Sigmoid colon (tissue), 4 donors: Measurements from ENCODE around the gene UBAP1L.

ENCODE experiments used
- EP300 ChIP-seq, 4 donors: sonication (generic); formaldehyde crosslinking; IDR thresholded peaks; one replicate each; pipeline ENCODE4 v1.6.1; 2017; ENCODE audit warnings: antibody characterized with exemption in 4 of 4
- POLR2AphosphoS5 ChIP-seq, 4 donors: sonication (generic); formaldehyde crosslinking; IDR thresholded peaks; one replicate each; pipeline ENCODE4 v1.6.1; 2017; ENCODE audit warnings: antibody characterized with exemption in 4 of 4
- TF ChIP-seq, protein P1 (sequence below), 4 experiments: fragments of 450-650 bp in 3 of 4; fragments of 200-600 bp in 1 of 4; IDR thresholded peaks; one replicate each; pipeline ENCODE4 v1.5.1; 2016 to 2019; ENCODE audit warnings: antibody characterized with exemption in 4 of 4, mild to moderate bottlenecking in 3 of 4, moderate library complexity in 2 of 4

DNA sequence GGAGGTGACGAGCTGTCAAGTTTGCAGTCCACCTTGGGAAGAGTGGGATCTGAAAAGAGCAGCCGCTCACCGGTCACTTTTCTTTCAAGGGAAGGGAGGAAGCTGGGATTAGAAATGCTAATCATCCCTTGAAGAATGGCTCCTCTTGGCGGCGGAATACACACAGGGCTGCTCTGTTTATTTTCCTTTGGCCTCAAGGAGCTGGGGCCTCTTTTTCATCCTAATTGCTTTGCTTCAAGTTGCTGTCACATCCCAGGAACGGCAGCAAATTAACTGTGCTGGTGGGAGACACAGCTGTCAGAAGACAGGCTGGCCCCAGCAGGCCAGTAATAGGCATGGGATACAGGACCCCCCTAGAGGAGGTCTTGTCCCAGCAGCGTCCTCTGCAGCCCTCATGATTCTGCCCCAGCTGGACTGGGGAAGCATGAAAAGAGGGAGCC lies 31.7 kb downstream of the UBAP1L start:
- TF ChIP-seq, protein P1, sequence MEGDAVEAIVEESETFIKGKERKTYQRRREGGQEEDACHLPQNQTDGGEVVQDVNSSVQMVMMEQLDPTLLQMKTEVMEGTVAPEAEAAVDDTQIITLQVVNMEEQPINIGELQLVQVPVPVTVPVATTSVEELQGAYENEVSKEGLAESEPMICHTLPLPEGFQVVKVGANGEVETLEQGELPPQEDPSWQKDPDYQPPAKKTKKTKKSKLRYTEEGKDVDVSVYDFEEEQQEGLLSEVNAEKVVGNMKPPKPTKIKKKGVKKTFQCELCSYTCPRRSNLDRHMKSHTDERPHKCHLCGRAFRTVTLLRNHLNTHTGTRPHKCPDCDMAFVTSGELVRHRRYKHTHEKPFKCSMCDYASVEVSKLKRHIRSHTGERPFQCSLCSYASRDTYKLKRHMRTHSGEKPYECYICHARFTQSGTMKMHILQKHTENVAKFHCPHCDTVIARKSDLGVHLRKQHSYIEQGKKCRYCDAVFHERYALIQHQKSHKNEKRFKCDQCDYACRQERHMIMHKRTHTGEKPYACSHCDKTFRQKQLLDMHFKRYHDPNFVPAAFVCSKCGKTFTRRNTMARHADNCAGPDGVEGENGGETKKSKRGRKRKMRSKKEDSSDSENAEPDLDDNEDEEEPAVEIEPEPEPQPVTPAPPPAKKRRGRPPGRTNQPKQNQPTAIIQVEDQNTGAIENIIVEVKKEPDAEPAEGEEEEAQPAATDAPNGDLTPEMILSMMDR (IDR thresholded peaks at IDR 0.05), result peak; percentile 36 to 43 (median 40)
- TF ChIP-seq EP300 (IDR thresholded peaks at IDR 0.05) (no peak), POLR2AphosphoS5 (IDR thresholded peaks at IDR 0.05) (peak in 1 of 4 donors; percentile 18)
